ENCODE measurements around the gene DOK6.

DOK6 gene

GRCh38 chr18:69628774-69629359, 228.2 kb downstream of the DOK6 start:
- no peak for TF ChIP-seq CTCF (IDR thresholded peaks at IDR 0.05; ENCODE audit: extremely low read depth, missing control alignments)
- no peak for DNase-seq (ENCODE audit: low spot score)

GRCh38 chr18:69631281-69631680, 230.6 kb downstream of the DOK6 start:
- TF ChIP-seq CTCF (IDR thresholded peaks at IDR 0.05; ENCODE audit: extremely low read depth, missing control alignments), result no peak
- DNase-seq (ENCODE audit: low spot score), result no peak

- no peak for DNase-seq (ENCODE audit: low spot score)
- TF ChIP-seq CTCF (IDR thresholded peaks at IDR 0.05; ENCODE audit: extremely low read depth, missing control alignments), result no peak
Observed at GRCh38 chr18:69635482-69635881, 234.8 kb downstream of the DOK6 start.

GRCh38 chr18:69636529-69637301, 236.0 kb downstream of the DOK6 start:
- peak; percentile 16 for DNase-seq (ENCODE audit: low spot score)
- TF ChIP-seq CTCF (IDR thresholded peaks at IDR 0.05; ENCODE audit: extremely low read depth, missing control alignments), result peak; percentile 21

- no peak for TF ChIP-seq CTCF (IDR thresholded peaks at IDR 0.05; ENCODE audit: extremely low read depth, missing control alignments)
- no peak for DNase-seq (ENCODE audit: low spot score)
Observed at GRCh38 chr18:69638056-69638455, 237.4 kb downstream of the DOK6 start.

GRCh38 chr18:69647702-69648101, 247.0 kb downstream of the DOK6 start:
- TF ChIP-seq CTCF (IDR thresholded peaks at IDR 0.05; ENCODE audit: extremely low read depth, missing control alignments), result no peak
- DNase-seq (ENCODE audit: low spot score), result no peak

GRCh38 chr18:69648486-69648885, 247.8 kb downstream of the DOK6 start:
- no peak for DNase-seq (ENCODE audit: low spot score)
- TF ChIP-seq CTCF (IDR thresholded peaks at IDR 0.05; ENCODE audit: extremely low read depth, missing control alignments), result no peak
